NCI-H1048 (cell line): Measurements from ENCODE around the gene TCERG1L.
"Not testable (repeated sequence)": the region's sequence is repeated elsewhere in the genome, so short reads cannot be mapped to it uniquely, and the experiment has no call there.

Experiments used
- DNase-seq: peaks from one replicate; lab custom pipeline; 2025; lab: John Stamatoyannopoulos, UW

TCERG1L gene

GRCh38 chr10:131183546-131184045, 127.9 kb downstream of the TCERG1L start:
- no peak for DNase-seq

- DNase-seq = no peak
Measured at GRCh38 chr10:131181456-131181855, 130.1 kb downstream of the TCERG1L start.

GRCh38 chr10:131180740-131181415, 130.6 kb downstream of the TCERG1L start:
- DNase-seq = no peak

GRCh38 chr10:131180086-131180485, 131.4 kb downstream of the TCERG1L start:
- no peak for DNase-seq

GRCh38 chr10:131179361-131179760, 132.2 kb downstream of the TCERG1L start:
- DNase-seq = no peak

- no peak for DNase-seq
Measured at GRCh38 chr10:131178521-131179331, 132.8 kb downstream of the TCERG1L start.

GRCh38 chr10:131177431-131178327, 133.8 kb downstream of the TCERG1L start:
- DNase-seq = no peak

- DNase-seq = no peak
Measured at GRCh38 chr10:131176907-131177306, 134.6 kb downstream of the TCERG1L start.

- not testable (repeated sequence) for DNase-seq
Measured at GRCh38 chr10:131176324-131176723, 135.2 kb downstream of the TCERG1L start.

GRCh38 chr10:131175891-131176290, 135.6 kb downstream of the TCERG1L start:
- DNase-seq = no peak

GRCh38 chr10:131174651-131175540, 136.6 kb downstream of the TCERG1L start:
- DNase-seq = no peak

- DNase-seq = no peak
Measured at GRCh38 chr10:131174211-131174565, 137.3 kb downstream of the TCERG1L start.

- DNase-seq = no peak
Measured at GRCh38 chr10:131173484-131174210, 137.9 kb downstream of the TCERG1L start.

- DNase-seq = no peak
Measured at GRCh38 chr10:131172433-131172832, 139.1 kb downstream of the TCERG1L start.

- no peak for DNase-seq
Measured at GRCh38 chr10:131169146-131169545, 142.4 kb downstream of the TCERG1L start.

GRCh38 chr10:131168238-131168875, 143.2 kb downstream of the TCERG1L start:
- DNase-seq = no peak

GRCh38 chr10:131167036-131167860, 144.3 kb downstream of the TCERG1L start:
- DNase-seq = no peak

GRCh38 chr10:131166486-131166885, 145.0 kb downstream of the TCERG1L start:
- no peak for DNase-seq

GRCh38 chr10:131165092-131165491, 146.4 kb downstream of the TCERG1L start:
- no peak for DNase-seq
